Parathyroid adenoma (tissue), 2 donors: ENCODE data around the gene UBE2C.

ENCODE experiments used
- H2AFZ ChIP-seq: fragments of 300-600 bp; sonication (generic); one replicate; pipeline ENCODE4 v1.7.0; 2017; ENCODE audit warnings: antibody characterized with exemption, mild to moderate bottlenecking
- H3K27ac ChIP-seq: fragments of 300-600 bp; sonication (generic); one replicate; pipeline ENCODE4 v1.7.0; 2017
- H3K27me3 ChIP-seq: fragments of 300-600 bp; sonication (generic); one replicate; pipeline ENCODE4 v1.7.0; 2017; ENCODE audit warnings: low read length; ENCODE audit not compliant: control insufficient read depth, insufficient read depth
- H3K36me3 ChIP-seq: fragments of 300-600 bp; sonication (generic); one replicate; pipeline ENCODE4 v1.7.0; 2017; ENCODE audit warnings: low read length; ENCODE audit not compliant: control insufficient read depth, insufficient read depth
- H3K4me1 ChIP-seq: fragments of 300-600 bp; sonication (generic); one replicate; pipeline ENCODE4 v1.7.0; 2017; ENCODE audit warnings: control low read depth
- H3K4me2 ChIP-seq: fragments of 300-600 bp; sonication (generic); one replicate; pipeline ENCODE4 v1.7.0; 2017; ENCODE audit warnings: low read length
- H3K4me3 ChIP-seq: fragments of 300-600 bp; sonication (generic); one replicate; pipeline ENCODE4 v1.7.0; 2017; ENCODE audit warnings: low read depth, low read length
- H3K79me2 ChIP-seq: fragments of 300-600 bp; sonication (generic); one replicate; pipeline ENCODE4 v1.7.0; 2017; ENCODE audit warnings: control low read depth
- H3K9ac ChIP-seq: fragments of 300-600 bp; sonication (generic); one replicate; pipeline ENCODE4 v1.7.0; 2017; ENCODE audit warnings: mild to moderate bottlenecking
- H3K9me3 ChIP-seq: fragments of 300-600 bp; sonication (generic); one replicate; pipeline ENCODE4 v1.7.0; 2017; ENCODE audit warnings: low read length; ENCODE audit not compliant: control insufficient read depth
- CTCF ChIP-seq: fragments of 300-600 bp; sonication (generic); IDR thresholded peaks from one replicate; pipeline ENCODE4 v1.7.0; 2017; ENCODE audit warnings: antibody characterized with exemption, mild to moderate bottlenecking
- donor health status: primary hyperparathyroidism.

Gene UBE2C

GRCh38 chr20:45813489-45813888, 1.0 kb downstream of the UBE2C start:
- no peaks in the 10 kb centered on the region for H3K9me3 ChIP-seq
- no peak overlapping the region for H2AFZ ChIP-seq
- H3K27me3 ChIP-seq = no peaks in the 10 kb centered on the region
- H3K9ac ChIP-seq = no peak overlapping the region
- no peak for TF ChIP-seq CTCF
- H3K4me3 ChIP-seq = no peak overlapping the region
- H3K36me3 ChIP-seq = no peaks in the 10 kb centered on the region
- H3K27ac ChIP-seq = no peak overlapping the region
- no peak overlapping the region for H3K4me2 ChIP-seq
- H3K4me1 ChIP-seq = no peaks in the 10 kb centered on the region
- H3K79me2 ChIP-seq = no peaks in the 10 kb centered on the region

- TF ChIP-seq CTCF = no peak
Measured at GRCh38 chr20:45814314-45814713, 1.9 kb downstream of the UBE2C start.

GRCh38 chr20:45816951-45817350, 4.5 kb downstream of the UBE2C start:
- H3K9me3 ChIP-seq = no peaks in the 10 kb centered on the region
- H3K4me3 ChIP-seq = no peak overlapping the region
- no peak overlapping the region for H3K9ac ChIP-seq
- H3K36me3 ChIP-seq = no peaks in the 10 kb centered on the region
- no peak overlapping the region for H3K27ac ChIP-seq
- H2AFZ ChIP-seq = no peak overlapping the region
- no peaks in the 10 kb centered on the region for H3K79me2 ChIP-seq
- no peaks in the 10 kb centered on the region for H3K4me1 ChIP-seq
- H3K4me2 ChIP-seq = no peak overlapping the region
- H3K27me3 ChIP-seq = no peaks in the 10 kb centered on the region
- TF ChIP-seq CTCF = no peak

More at GRCh38 chr20:45814314-45814713, 1.9 kb downstream of the UBE2C start:
- no peak overlapping the region for H3K9ac ChIP-seq
- no peak overlapping the region for H3K4me3 ChIP-seq
- no peak overlapping the region for H2AFZ ChIP-seq
- no peak overlapping the region for H3K27ac ChIP-seq
- no peaks in the 10 kb centered on the region for H3K9me3 ChIP-seq
- no peaks in the 10 kb centered on the region for H3K36me3 ChIP-seq
- H3K4me2 ChIP-seq = no peak overlapping the region
- H3K27me3 ChIP-seq = no peaks in the 10 kb centered on the region
- H3K79me2 ChIP-seq = no peaks in the 10 kb centered on the region
- no peaks in the 10 kb centered on the region for H3K4me1 ChIP-seq

GRCh38 chr20:45817376-45818194, 5.1 kb downstream of the UBE2C start:
- TF ChIP-seq CTCF = no peak
- Histone ChIP-seq H2AFZ (no peak overlapping the region), H3K79me2 (no peaks in the 10 kb centered on the region), H3K4me2 (no peak overlapping the region), H3K9ac (no peak overlapping the region), H3K36me3 (no peaks in the 10 kb centered on the region), H3K27me3 (no peaks in the 10 kb centered on the region), H3K9me3 (no peaks in the 10 kb centered on the region), H3K27ac (no peak overlapping the region), H3K4me1 (no peaks in the 10 kb centered on the region), H3K4me3 (no peak overlapping the region)

- TF ChIP-seq CTCF = no peak
- H3K36me3 ChIP-seq = no peaks in the 10 kb centered on the region
- H3K4me1 ChIP-seq = no peaks in the 10 kb centered on the region
- H3K27me3 ChIP-seq = no peaks in the 10 kb centered on the region
- H3K4me2 ChIP-seq = no peak overlapping the region
- H3K9me3 ChIP-seq = no peaks in the 10 kb centered on the region
- H3K9ac ChIP-seq = no peak overlapping the region
- no peak overlapping the region for H3K27ac ChIP-seq
- H2AFZ ChIP-seq = no peak overlapping the region
- H3K79me2 ChIP-seq = no peaks in the 10 kb centered on the region
- H3K4me3 ChIP-seq = no peak overlapping the region
Measured at GRCh38 chr20:45818239-45818638, 5.8 kb downstream of the UBE2C start.
